HepG2 (cell line): Measurements from ENCODE around the gene ACACB. TPM values are rescaled to one million over a fixed set of nuclear protein-coding genes. Genes with fewer than 3 reads are reported as not detected.

Source experiments
- CREB1 ChIP-seq, 2 experiments: fragments of 450-650 bp in 1 of 2; IDR thresholded peaks; 2 replicates each; pipeline ENCODE4 v1.6.1; 2016 to 2017; ENCODE audit warnings: control low read depth in 1 of 2, mild to moderate bottlenecking in 1 of 2, missing compliant biosample characterization in 1 of 2, missing genetic modification characterization in 1 of 2
- ESRRA ChIP-seq: sonication (generic); formaldehyde crosslinking; IDR thresholded peaks from 2 replicates; pipeline ENCODE4 v1.5.1; 2020; ENCODE audit warnings: mild to moderate bottlenecking, low read depth, missing genetic modification reagents
- FOXK1 ChIP-seq: sonication (generic); formaldehyde crosslinking; IDR thresholded peaks from 2 replicates; pipeline ENCODE4 v1.4.0; 2020; ENCODE audit warnings: low read depth, missing genetic modification reagents, borderline replicate concordance
- HDAC6 ChIP-seq: fragments of 200-600 bp; sonication (generic); IDR thresholded peaks from 2 replicates; pipeline ENCODE4 v1.7.0; 2017; ENCODE audit warnings: mild to moderate bottlenecking, antibody characterized with exemption, low read length, low read depth
- HNF4G ChIP-seq, 2 experiments: sonication (generic) in 1 of 2; formaldehyde crosslinking in 1 of 2; IDR thresholded peaks; 2 replicates each; pipeline versions ENCODE4 v1.4.0 to v1.6.1; 2011 to 2020; ENCODE audit warnings: borderline replicate concordance in 2 of 2, low read depth in 2 of 2, mild to moderate bottlenecking in 2 of 2, low read length in 1 of 2, missing genetic modification reagents in 1 of 2, moderate library complexity in 1 of 2
- KDM5A ChIP-seq: fragments of 200-600 bp; sonication (generic); IDR thresholded peaks from 2 replicates; pipeline ENCODE4 v1.7.0; 2018; ENCODE audit warnings: antibody characterized with exemption, mild to moderate bottlenecking, low read length, borderline replicate concordance
- NR2C2 ChIP-seq: sonication (generic); formaldehyde crosslinking; IDR thresholded peaks from 2 replicates; pipeline ENCODE4 v1.4.0; 2020; ENCODE audit warnings: missing genetic modification reagents, mild to moderate bottlenecking, moderate library complexity, borderline replicate concordance
- NRL ChIP-seq: sonication (generic); formaldehyde crosslinking; IDR thresholded peaks from 2 replicates; pipeline ENCODE4 v1.5.0; 2020; ENCODE audit warnings: missing genetic modification reagents, mild to moderate bottlenecking, moderate library complexity, borderline replicate concordance
- PHF21A ChIP-seq: sonication (generic); formaldehyde crosslinking; IDR thresholded peaks from 2 replicates; pipeline ENCODE4 v1.5.0; 2020; ENCODE audit warnings: mild to moderate bottlenecking, missing genetic modification reagents
- PPARG ChIP-seq: conservative IDR thresholded peaks from 2 replicates; pipeline ENCODE4 v1.6.1; 2016; ENCODE audit warnings: missing biosample characterization, missing genetic modification reagents
- STAG1 ChIP-seq: sonication (generic); formaldehyde crosslinking; IDR thresholded peaks from 2 replicates; pipeline ENCODE4 v1.4.0; 2020; ENCODE audit warnings: missing genetic modification reagents
- ZFP90 ChIP-seq: sonication (generic); formaldehyde crosslinking; IDR thresholded peaks from 2 replicates; pipeline ENCODE4 v1.8.0; 2022; ENCODE audit warnings: missing genetic modification reagents, mild to moderate bottlenecking, inconsistent platforms, borderline replicate concordance
- ZNF354B ChIP-seq: sonication (generic); formaldehyde crosslinking; IDR thresholded peaks from 2 replicates; pipeline ENCODE4 v1.8.0; 2022; ENCODE audit warnings: mild to moderate bottlenecking, missing genetic modification reagents
- ZNF382 ChIP-seq: sonication (generic); formaldehyde crosslinking; IDR thresholded peaks from 2 replicates; pipeline ENCODE4 v1.5.0; 2020; ENCODE audit warnings: missing genetic modification reagents, mild to moderate bottlenecking, borderline replicate concordance
- ZNF530 ChIP-seq: sonication (generic); formaldehyde crosslinking; IDR thresholded peaks from 2 replicates; pipeline ENCODE4 v1.5.0; 2020; ENCODE audit warnings: low read depth, mild to moderate bottlenecking, missing genetic modification reagents
- ZNF564 ChIP-seq: sonication (generic); formaldehyde crosslinking; IDR thresholded peaks from 2 replicates; pipeline ENCODE4 v1.8.1; 2023; ENCODE audit warnings: mild to moderate bottlenecking, missing genetic modification reagents
- ZNF572 ChIP-seq: sonication (generic); formaldehyde crosslinking; IDR thresholded peaks from 2 replicates; pipeline ENCODE4 v1.5.1; 2020; ENCODE audit warnings: mild to moderate bottlenecking, missing genetic modification reagents
- ZNF761 ChIP-seq: sonication (generic); formaldehyde crosslinking; conservative IDR thresholded peaks from 2 replicates; pipeline ENCODE4 v1.4.0; 2020; ENCODE audit warnings: mild to moderate bottlenecking, missing genetic modification reagents
- ZNF788 ChIP-seq: sonication (generic); formaldehyde crosslinking; IDR thresholded peaks from 2 replicates; pipeline ENCODE4 v1.5.0; 2020; ENCODE audit warnings: mild to moderate bottlenecking, missing genetic modification reagents, borderline replicate concordance
- polyA plus RNA-seq, 8 experiments: library from polyadenylated mRNA; depleted of rRNA in 3 of 8; stranded (reverse) in 7 of 8; unstranded in 1 of 8; fragments of >200 nt; fragmentation: Illumina TruSeq in 4 of 8; extraction: Trizol in 4 of 8; gene quantifications; 2 replicates each; pipeline versions ENCODE4 v1.2.1 to v1.2.3, GENCODE V29; 2011 to 2016; ENCODE audit warnings: low read depth in 4 of 8, missing spikeins in 1 of 8, mixed read lengths in 1 of 8; ENCODE audit not compliant: insufficient read depth in 1 of 8
- total RNA-seq, 5 experiments: library from RNA; depleted of rRNA; stranded (reverse); fragments of >200 nt; fragmentation: Illumina TruSeq; extraction: Trizol; gene quantifications; 2 replicates each; pipeline ENCODE4 v1.2.3, GENCODE V29; 2016; ENCODE audit warnings: low read depth in 1 of 5
- TF ChIP-seq, protein P1 (sequence below): sonication (generic); formaldehyde crosslinking; IDR thresholded peaks from 2 replicates; pipeline ENCODE4 v1.5.0; 2020; ENCODE audit warnings: missing genetic modification reagents
- TF ChIP-seq, protein P2 (sequence below): IDR thresholded peaks from 2 replicates; pipeline ENCODE4 v1.6.1; 2016; ENCODE audit warnings: missing genetic modification reagents, missing compliant biosample characterization
- TF ChIP-seq, protein P3 (sequence below): sonication (generic); formaldehyde crosslinking; IDR thresholded peaks from 2 replicates; pipeline ENCODE4 v1.5.0; 2020; ENCODE audit warnings: missing genetic modification reagents
- TF ChIP-seq, protein P4 (sequence below): sonication (generic); formaldehyde crosslinking; IDR thresholded peaks from 2 replicates; pipeline ENCODE4 v1.5.0; 2020; ENCODE audit warnings: mild to moderate bottlenecking, low read depth, missing genetic modification reagents, borderline replicate concordance
- TF ChIP-seq, protein P5 (sequence below): sonication (generic); formaldehyde crosslinking; IDR thresholded peaks from 2 replicates; pipeline ENCODE4 v1.4.0; 2020; ENCODE audit warnings: missing genetic modification reagents, borderline replicate concordance

ACACB gene
- total and polyA plus RNA-seq, 2 of the 13 experiments (the other 11 are each of a cell fraction or from before 2014, with no cell fraction given) = 6.2 to 8.6 TPM

DNA sequence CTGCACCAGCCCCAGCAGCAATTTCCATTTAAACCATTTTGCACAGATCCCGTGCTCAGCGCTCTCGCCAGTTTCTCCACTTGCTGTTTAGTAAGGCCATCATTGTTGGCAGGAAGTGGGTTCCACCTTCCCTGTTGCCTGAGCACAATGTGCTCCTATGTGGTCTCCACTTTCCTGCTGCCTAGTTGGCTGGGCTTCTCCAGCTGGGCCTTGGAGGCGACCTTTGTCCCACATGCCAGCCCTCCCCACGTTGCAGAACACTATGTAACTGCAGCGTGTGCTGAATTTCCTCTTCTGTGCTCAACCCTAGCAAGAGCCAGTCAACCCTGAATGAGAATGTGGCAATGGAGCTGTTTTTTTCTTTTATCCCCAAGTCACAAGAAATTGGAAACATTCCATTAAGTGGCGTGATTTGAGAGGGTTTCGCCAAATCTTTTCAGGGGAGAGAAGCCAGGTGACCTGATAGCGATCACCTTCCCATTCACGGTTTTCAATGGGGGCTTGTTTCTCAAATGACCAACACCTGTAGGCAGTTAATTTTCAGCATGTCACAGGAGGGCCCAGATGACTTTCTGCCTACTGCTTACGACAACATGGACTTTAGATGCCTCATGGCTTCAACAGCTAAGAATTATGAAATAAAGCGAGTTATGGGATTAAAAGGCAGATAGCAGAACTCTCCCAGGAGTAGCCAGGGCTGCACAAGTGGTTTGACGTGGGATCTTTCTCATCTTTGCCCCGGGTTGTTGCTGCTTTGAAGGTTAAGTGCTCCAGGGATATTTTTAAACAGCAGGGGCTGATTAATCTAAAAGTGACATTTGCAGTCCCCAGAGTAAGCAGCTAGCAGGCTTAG is at the start of gene ACACB (continued):
- TF ChIP-seq ZNF761 (CRISPR knock-in tag) (0 out of 2 replicates have a peak, but pooled peaks have one; percentile 62), NRL (peak; percentile 64; the same call in 1 of the 2 replicates), ZNF572 (CRISPR knock-in tag) (no peak), STAG1 (no peak), HNF4G (IDR thresholded peaks at IDR 0.05; ENCODE audit: borderline replicate concordance, low read depth, low read length) (peak; percentile 98), HNF4G (CRISPR knock-in tag; IDR thresholded peaks at IDR 0.05; ENCODE audit: borderline replicate concordance, low read depth) (peak; percentile 95), ZFP90 (no peak), PPARG (CRISPR knock-in tag) (peak; percentile 99), ZNF788 (CRISPR knock-in tag) (peak; percentile 78; the same call in 1 of the 2 replicates), ESRRA (peak; percentile 63), FOXK1 (CRISPR knock-in tag) (peak; percentile 44; the same call in 1 of the 2 replicates), ZNF530 (CRISPR knock-in tag) (no peak), HDAC6 (no peak), NR2C2 (CRISPR knock-in tag) (peak; percentile 61; the same call in 1 of the 2 replicates), CREB1 (IDR thresholded peaks at IDR 0.05) (no peak), CREB1 (CRISPR knock-in tag; IDR thresholded peaks at IDR 0.05) (peak; percentile 60; the same call in 1 of the 2 replicates), KDM5A (no peak), ZNF354B (CRISPR knock-in tag) (no peak), ZNF382 (CRISPR knock-in tag) (no peak), ZNF564 (CRISPR knock-in tag) (peak; percentile 53; the same call in 1 of the 2 replicates), PHF21A (CRISPR knock-in tag) (peak; percentile 75; the same call in 1 of the 2 replicates)
- TF ChIP-seq, protein P1, sequence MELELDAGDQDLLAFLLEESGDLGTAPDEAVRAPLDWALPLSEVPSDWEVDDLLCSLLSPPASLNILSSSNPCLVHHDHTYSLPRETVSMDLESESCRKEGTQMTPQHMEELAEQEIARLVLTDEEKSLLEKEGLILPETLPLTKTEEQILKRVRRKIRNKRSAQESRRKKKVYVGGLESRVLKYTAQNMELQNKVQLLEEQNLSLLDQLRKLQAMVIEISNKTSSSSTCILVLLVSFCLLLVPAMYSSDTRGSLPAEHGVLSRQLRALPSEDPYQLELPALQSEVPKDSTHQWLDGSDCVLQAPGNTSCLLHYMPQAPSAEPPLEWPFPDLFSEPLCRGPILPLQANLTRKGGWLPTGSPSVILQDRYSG = no peak
- TF ChIP-seq, protein P2, sequence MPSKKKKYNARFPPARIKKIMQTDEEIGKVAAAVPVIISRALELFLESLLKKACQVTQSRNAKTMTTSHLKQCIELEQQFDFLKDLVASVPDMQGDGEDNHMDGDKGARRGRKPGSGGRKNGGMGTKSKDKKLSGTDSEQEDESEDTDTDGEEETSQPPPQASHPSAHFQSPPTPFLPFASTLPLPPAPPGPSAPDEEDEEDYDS (CRISPR knock-in tag) = peak; percentile 90
- TF ChIP-seq, protein P3, sequence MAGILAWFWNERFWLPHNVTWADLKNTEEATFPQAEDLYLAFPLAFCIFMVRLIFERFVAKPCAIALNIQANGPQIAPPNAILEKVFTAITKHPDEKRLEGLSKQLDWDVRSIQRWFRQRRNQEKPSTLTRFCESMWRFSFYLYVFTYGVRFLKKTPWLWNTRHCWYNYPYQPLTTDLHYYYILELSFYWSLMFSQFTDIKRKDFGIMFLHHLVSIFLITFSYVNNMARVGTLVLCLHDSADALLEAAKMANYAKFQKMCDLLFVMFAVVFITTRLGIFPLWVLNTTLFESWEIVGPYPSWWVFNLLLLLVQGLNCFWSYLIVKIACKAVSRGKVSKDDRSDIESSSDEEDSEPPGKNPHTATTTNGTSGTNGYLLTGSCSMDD = no peak
- TF ChIP-seq, protein P4, sequence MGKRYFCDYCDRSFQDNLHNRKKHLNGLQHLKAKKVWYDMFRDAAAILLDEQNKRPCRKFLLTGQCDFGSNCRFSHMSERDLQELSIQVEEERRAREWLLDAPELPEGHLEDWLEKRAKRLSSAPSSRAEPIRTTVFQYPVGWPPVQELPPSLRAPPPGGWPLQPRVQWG (CRISPR knock-in tag) = no peak
- TF ChIP-seq, protein P5, sequence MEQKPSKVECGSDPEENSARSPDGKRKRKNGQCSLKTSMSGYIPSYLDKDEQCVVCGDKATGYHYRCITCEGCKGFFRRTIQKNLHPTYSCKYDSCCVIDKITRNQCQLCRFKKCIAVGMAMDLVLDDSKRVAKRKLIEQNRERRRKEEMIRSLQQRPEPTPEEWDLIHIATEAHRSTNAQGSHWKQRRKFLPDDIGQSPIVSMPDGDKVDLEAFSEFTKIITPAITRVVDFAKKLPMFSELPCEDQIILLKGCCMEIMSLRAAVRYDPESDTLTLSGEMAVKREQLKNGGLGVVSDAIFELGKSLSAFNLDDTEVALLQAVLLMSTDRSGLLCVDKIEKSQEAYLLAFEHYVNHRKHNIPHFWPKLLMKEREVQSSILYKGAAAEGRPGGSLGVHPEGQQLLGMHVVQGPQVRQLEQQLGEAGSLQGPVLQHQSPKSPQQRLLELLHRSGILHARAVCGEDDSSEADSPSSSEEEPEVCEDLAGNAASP = peak; percentile 63; the same call in 1 of the 2 replicates
